ENCODE results near the gene CDHR2. TPM values are rescaled to one million over a fixed set of nuclear protein-coding genes. Genes with fewer than 3 reads are reported as not detected.
"Not testable (repeated sequence)": the region's sequence is repeated elsewhere in the genome, so short reads cannot be mapped to it uniquely, and the experiment has no call there.

Gene CDHR2
- total and polyA plus RNA-seq, 2 of the 13 experiments (the other 11 are each of a cell fraction or from before 2014, with no cell fraction given) = 17.9 to 20.9 TPM

DNA sequence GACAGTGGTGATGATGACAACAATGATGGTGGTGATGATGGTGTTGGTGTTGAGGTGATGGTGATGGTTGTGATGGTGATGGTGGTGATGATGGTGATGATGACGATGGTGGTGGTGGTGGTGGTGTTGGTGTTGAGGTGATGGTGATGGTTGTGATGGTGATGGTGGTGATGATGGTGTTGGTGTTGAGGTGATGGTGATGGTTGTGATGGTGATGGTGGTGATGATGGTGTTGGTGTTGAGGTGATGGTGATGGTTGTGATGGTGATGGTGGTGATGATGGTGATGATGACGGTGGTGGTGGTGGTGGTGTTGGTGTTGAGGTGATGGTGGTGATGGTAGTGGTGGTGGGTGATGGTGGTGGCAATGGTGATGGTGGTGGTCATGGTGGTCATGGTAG is 42.5 kb downstream of the CDHR2 start (continued):
- TF ChIP-seq, protein P1, sequence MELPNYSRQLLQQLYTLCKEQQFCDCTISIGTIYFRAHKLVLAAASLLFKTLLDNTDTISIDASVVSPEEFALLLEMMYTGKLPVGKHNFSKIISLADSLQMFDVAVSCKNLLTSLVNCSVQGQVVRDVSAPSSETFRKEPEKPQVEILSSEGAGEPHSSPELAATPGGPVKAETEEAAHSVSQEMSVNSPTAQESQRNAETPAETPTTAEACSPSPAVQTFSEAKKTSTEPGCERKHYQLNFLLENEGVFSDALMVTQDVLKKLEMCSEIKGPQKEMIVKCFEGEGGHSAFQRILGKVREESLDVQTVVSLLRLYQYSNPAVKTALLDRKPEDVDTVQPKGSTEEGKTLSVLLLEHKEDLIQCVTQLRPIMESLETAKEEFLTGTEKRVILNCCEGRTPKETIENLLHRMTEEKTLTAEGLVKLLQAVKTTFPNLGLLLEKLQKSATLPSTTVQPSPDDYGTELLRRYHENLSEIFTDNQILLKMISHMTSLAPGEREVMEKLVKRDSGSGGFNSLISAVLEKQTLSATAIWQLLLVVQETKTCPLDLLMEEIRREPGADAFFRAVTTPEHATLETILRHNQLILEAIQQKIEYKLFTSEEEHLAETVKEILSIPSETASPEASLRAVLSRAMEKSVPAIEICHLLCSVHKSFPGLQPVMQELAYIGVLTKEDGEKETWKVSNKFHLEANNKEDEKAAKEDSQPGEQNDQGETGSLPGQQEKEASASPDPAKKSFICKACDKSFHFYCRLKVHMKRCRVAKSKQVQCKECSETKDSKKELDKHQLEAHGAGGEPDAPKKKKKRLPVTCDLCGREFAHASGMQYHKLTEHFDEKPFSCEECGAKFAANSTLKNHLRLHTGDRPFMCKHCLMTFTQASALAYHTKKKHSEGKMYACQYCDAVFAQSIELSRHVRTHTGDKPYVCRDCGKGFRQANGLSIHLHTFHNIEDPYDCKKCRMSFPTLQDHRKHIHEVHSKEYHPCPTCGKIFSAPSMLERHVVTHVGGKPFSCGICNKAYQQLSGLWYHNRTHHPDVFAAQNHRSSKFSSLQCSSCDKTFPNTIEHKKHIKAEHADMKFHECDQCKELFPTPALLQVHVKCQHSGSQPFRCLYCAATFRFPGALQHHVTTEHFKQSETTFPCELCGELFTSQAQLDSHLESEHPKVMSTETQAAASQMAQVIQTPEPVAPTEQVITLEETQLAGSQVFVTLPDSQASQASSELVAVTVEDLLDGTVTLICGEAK (IDR thresholded peaks at IDR 0.05) = peak; percentile 15; the same call in 1 of the 2 replicates
- TF ChIP-seq, protein P1 (CRISPR knock-in tag; IDR thresholded peaks at IDR 0.05) = not testable (repeated sequence)
- TF ChIP-seq IKZF1 (IDR thresholded peaks at IDR 0.05) = peak; percentile 97; the same call in 1 of the 2 replicates
- TF ChIP-seq, protein P2, sequence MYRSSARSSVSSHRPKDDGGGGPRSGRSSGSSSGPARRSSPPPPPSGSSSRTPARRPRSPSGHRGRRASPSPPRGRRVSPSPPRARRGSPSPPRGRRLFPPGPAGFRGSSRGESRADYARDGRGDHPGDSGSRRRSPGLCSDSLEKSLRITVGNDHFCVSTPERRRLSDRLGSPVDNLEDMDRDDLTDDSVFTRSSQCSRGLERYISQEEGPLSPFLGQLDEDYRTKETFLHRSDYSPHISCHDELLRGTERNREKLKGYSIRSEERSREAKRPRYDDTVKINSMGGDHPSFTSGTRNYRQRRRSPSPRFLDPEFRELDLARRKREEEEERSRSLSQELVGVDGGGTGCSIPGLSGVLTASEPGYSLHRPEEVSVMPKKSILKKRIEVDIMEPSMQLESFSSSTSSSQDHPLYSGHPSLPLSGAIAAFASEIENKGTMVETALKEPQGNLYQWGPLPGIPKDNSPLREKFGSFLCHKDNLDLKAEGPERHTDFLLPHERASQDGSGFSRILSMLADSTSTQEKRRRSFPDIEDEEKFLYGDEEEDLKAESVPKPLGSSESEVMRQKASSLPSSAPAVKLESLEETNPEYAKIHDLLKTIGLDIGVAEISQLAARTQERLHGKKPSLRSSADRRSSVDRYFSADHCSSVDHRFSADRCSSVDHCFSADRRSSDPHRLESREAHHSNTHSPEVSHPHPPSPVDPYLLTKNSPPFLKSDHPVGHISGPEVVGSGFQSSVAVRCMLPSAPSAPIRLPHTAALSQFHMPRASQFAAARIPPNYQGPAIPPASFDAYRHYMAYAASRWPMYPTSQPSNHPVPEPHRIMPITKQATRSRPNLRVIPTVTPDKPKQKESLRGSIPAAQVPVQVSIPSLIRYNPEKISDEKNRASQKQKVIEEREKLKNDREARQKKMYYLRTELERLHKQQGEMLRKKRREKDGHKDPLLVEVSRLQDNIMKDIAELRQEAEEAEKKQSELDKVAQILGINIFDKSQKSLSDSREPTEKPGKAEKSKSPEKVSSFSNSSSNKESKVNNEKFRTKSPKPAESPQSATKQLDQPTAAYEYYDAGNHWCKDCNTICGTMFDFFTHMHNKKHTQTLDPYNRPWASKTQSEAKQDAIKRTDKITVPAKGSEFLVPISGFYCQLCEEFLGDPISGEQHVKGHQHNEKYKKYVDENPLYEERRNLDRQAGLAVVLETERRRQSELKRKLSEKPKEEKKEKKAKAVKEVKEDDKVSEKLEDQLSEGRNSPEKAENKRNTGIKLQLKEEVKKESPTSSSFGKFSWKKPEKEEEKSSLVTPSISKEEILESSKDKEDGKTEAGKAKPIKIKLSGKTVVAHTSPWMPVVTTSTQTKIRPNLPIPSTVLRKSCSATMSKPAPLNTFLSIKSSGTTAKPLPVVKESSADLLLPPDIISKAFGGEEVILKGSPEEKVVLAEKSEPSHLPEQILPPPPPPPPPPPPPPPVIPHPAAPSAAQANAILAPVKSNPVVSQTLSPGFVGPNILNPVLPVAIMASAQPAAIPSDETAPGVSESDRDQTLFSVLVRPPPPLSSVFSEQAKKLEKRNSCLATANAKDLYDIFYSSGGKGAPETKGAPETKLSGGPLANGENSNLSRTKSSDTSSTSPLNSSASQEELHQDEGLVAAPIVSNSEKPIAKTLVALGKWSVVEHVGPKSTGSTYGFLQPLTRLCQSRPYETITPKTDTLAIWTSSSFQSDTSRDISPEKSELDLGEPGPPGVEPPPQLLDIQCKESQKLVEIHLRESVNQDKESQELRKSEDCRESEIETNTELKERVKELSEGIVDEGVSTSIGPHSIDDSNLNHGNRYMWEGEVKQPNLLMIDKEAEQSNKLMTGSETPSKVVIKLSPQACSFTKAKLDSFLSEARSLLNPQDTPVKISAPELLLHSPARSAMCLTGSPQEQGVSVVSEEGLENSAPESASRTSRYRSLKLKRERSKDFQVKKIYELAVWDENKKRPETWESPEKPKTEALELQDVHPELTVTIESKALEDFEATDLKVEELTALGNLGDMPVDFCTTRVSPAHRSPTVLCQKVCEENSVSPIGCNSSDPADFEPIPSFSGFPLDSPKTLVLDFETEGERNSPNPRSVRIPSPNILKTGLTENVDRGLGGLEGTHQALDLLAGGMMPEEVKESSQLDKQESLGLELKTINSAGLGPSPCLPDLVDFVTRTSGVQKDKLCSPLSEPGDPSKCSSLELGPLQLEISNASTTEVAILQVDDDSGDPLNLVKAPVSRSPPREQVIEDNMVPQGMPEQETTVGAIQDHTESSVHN (CRISPR knock-in tag; IDR thresholded peaks at IDR 0.05) = 0 out of 2 replicates have a peak, but pooled peaks have one; percentile 71
- peak; percentile 91 for TF ChIP-seq CREB1 (IDR thresholded peaks at IDR 0.05)
- TF ChIP-seq CREB1 (CRISPR knock-in tag; IDR thresholded peaks at IDR 0.05) = not testable (repeated sequence)

Measured in HepG2 (cell line).